Kidney epithelial cell (primary cell): Measurements from ENCODE around the gene STK17A. TPM values are rescaled to one million over a fixed set of nuclear protein-coding genes. Genes with fewer than 3 reads are reported as not detected.
"Not testable (repeated sequence)": the region's sequence is repeated elsewhere in the genome, so short reads cannot be mapped to it uniquely, and the experiment has no call there.

ENCODE experiments used
- DNase-seq: peaks from one replicate; pipeline ENCODE4 v3.0.0-alpha.2; 2010; ENCODE audit warnings: low read depth
- H3K27me3 ChIP-seq: 2 replicates; pipeline ENCODE4 v1.6.0; 2011; ENCODE audit warnings: low read length; ENCODE audit not compliant: control insufficient read depth, insufficient read depth
- H3K36me3 ChIP-seq: 2 replicates; pipeline ENCODE4 v1.5.1; 2011; ENCODE audit warnings: low read length; ENCODE audit not compliant: control insufficient read depth, insufficient read depth
- H3K4me3 ChIP-seq: 2 replicates; pipeline ENCODE4 v1.5.1; 2011; ENCODE audit warnings: low read depth, mild to moderate bottlenecking, control low read depth, low read length
- total RNA-seq: library from RNA; depleted of rRNA; stranded (reverse); fragments of >200 nt; gene quantifications from 2 replicates; pipeline ENCODE4 v1.2.3, GENCODE V29; 2015
- TF ChIP-seq, protein P1 (sequence below): IDR thresholded peaks from 2 replicates; pipeline ENCODE4 v1.5.1; 2011; ENCODE audit warnings: mild to moderate bottlenecking, moderate library complexity, low read length, control low read depth, inconsistent platforms; ENCODE audit not compliant: insufficient read depth, poor library complexity, severe bottlenecking

STK17A gene
- total RNA-seq, 1 donor from 2014 or later: 12.8 TPM

DNA sequence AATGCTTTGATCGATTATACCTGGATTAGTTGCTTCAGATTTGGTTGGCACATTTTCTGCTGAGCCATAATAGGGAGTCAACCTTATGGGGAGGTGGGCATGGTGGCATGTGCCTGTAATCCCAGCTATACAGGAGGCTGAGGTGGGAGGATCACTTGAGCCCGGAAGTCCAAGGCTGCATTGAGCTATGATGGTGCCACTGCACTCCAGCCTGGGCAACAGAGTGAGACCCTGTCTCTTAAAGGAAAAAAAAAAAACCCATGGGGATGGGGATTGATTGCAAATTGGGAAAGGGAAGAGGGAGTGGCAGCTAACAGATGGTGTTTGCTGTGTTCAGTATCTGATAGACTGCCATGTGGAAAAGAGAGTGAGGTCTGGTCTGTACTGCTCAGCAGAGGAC lies 11.1 kb downstream of the STK17A start:
- TF ChIP-seq, protein P1, sequence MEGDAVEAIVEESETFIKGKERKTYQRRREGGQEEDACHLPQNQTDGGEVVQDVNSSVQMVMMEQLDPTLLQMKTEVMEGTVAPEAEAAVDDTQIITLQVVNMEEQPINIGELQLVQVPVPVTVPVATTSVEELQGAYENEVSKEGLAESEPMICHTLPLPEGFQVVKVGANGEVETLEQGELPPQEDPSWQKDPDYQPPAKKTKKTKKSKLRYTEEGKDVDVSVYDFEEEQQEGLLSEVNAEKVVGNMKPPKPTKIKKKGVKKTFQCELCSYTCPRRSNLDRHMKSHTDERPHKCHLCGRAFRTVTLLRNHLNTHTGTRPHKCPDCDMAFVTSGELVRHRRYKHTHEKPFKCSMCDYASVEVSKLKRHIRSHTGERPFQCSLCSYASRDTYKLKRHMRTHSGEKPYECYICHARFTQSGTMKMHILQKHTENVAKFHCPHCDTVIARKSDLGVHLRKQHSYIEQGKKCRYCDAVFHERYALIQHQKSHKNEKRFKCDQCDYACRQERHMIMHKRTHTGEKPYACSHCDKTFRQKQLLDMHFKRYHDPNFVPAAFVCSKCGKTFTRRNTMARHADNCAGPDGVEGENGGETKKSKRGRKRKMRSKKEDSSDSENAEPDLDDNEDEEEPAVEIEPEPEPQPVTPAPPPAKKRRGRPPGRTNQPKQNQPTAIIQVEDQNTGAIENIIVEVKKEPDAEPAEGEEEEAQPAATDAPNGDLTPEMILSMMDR: no peak
- H3K4me3 ChIP-seq: no peak overlapping the region
- no peak for DNase-seq
- no peaks in the 10 kb centered on the region for H3K27me3 ChIP-seq
- no peaks in the 10 kb centered on the region for H3K36me3 ChIP-seq

DNA sequence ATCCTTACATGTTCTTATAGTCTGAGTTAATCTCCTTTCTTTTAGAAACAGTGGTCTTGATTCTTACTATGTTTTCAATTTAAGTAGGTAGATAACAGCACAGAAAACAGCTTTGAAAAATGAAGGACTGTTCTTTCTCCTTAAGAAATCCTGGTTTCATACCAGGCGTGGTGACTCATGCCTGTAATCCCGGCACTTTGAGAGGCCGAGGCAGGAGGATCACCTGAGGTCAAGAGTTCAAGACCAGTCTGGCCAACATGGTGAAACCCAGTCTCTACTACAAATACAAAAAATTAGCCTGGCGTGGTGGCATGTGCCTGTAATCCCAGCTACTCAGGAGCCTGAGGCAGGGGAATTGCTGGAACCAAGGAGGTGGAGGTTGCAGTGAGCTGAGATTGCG lies 13.5 kb downstream of the STK17A start:
- not testable (repeated sequence) for H3K36me3 ChIP-seq, H3K27me3 ChIP-seq, DNase-seq, H3K4me3 ChIP-seq

DNA sequence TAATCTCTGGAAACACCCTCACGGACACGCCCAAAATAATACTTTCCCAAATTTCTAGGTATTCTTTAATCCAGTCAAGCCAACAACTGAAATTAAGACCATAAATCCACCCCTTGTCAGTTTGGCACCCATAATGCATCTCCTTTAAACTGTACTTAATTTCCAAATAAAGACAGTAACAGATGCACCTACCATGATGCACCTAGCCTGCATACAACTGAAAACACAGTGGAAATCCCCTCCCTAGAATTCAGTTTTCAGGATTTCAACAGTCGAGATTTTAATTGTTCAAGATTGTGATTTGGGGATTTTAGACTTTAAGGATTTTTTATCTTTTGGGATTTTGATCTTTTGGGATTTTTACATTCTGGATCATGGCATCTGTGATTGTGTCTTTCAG lies 17.1 kb downstream of the STK17A start:
- no peak overlapping the region for H3K4me3 ChIP-seq
- DNase-seq: no peak
- TF ChIP-seq, protein P1: no peak
- H3K36me3 ChIP-seq: no peaks in the 10 kb centered on the region
- no peaks in the 10 kb centered on the region for H3K27me3 ChIP-seq

DNA sequence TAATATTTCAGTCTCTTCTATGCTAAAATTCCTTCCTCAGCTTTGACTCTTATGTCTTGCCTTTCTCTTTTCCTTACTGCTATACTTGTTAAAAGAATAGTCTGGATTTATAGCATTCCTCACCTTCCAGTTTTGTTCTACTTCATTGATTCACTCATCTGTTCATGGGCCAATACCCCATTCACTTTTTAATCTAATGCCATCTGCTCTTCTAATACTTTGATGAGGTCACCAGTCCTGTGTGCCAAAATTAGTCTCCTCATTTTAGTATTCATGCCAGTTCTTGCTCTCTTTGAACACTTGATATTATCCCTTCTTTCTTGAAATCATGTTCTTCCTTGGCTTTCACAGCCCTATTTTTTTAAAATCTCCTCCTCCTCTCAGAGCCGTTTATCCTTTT lies 19.3 kb downstream of the STK17A start:
- H3K4me3 ChIP-seq: no peak overlapping the region
- TF ChIP-seq, protein P1: no peak
- DNase-seq: no peak
- H3K36me3 ChIP-seq: no peaks in the 10 kb centered on the region
- H3K27me3 ChIP-seq: no peaks in the 10 kb centered on the region

DNA sequence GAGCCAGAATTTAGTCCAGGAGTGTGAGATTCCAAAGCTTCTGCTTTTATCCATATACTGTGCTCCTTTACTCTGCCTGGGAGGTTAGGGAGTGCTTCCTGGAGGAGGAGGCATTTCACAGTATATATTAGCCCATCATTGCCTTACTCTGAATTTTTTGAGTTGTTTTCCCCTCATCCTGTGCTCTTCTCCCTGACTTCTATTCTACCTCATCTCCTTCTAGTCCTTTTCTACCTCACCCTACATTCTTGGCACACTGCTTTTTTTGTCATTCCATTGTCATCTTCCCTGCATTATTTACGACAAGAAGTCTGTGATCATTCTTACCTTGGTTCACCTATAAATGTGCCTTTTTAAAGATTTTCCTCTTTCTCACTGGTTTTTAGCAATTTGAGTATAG lies 21.3 kb downstream of the STK17A start:
- TF ChIP-seq, protein P1: no peak
- no peak overlapping the region for H3K4me3 ChIP-seq
- DNase-seq: no peak
- H3K27me3 ChIP-seq: no peaks in the 10 kb centered on the region
- H3K36me3 ChIP-seq: no peaks in the 10 kb centered on the region

DNA sequence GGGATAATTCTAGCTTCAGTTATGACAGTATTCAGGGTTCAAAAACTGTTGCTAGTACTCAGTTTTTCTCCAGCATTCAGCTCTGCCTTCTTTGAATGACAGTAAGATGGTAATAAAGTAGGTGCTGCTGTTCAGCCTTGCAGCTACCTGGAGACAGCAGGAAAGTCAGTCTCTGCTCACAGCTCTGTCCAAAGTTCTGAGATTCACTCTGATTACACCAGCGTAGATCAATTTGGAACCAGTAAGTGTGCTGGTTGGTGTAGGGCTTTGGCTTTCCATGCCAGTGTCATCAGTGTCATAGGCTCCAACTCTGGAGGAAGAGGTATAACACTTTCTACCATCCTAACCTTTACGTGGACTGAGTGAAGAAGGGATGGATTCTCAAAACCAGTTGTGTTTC lies 26.2 kb downstream of the STK17A start:
- H3K27me3 ChIP-seq: no peaks in the 10 kb centered on the region

More for the DNA sequence above, 26.2 kb downstream of the STK17A start:
- Histone ChIP-seq H3K4me3 (no peak overlapping the region), H3K36me3 (peaks cover 2% of the 10 kb centered on the region)
- no peak for DNase-seq
- TF ChIP-seq, protein P1: no peak
